ENCODE data around the gene SLC25A38. TPM values are rescaled to one million over a fixed set of nuclear protein-coding genes. Genes with fewer than 3 reads are reported as not detected.
A peak's percentile ranks its signal among the peaks of the same experiment; 100 is the strongest.

The SLC25A38 gene
- total and polyA plus RNA-seq, 9 of the 15 experiments (the other 6 are each of a cell fraction or from before 2014, with no cell fraction given), result 13.5 to 51.1 (median 30.6) TPM

- Histone ChIP-seq H3K4me2 (ENCODE audit: insufficient read depth, low read length) (no peak overlapping the region), H3K9me1 (ENCODE audit: control insufficient read depth, insufficient read depth, low read length) (no peaks in the 10 kb centered on the region), H3K27me3 (ENCODE audit: control insufficient read depth in 2 of 2, insufficient read depth in 2 of 2, low read length in 2 of 2) (peaks cover 33 to 41% of the 10 kb centered on the region in 2 experiments), H3K9ac (ENCODE audit: insufficient read depth in 1 of 2, low read depth in 2 of 2, low read length in 2 of 2) (no peak overlapping the region), H3K9me3 (replicated peaks; ENCODE audit: control insufficient read depth, insufficient read depth, low read depth, low read length) (no peaks in the 10 kb centered on the region), H3K4me1 (replicated peaks in 1 of 2; ENCODE audit: control insufficient read depth in 2 of 2, insufficient read depth in 2 of 2, low read length in 2 of 2) (peaks cover 0 to 3% of the 10 kb centered on the region in 2 experiments; a peak in 2 of 5 replicates), H4K20me1 (replicated peaks; ENCODE audit: control insufficient read depth, insufficient read depth, low read length) (no peaks in the 10 kb centered on the region), H3K79me2 (ENCODE audit: control insufficient read depth, insufficient read depth, low read length) (no peaks in the 10 kb centered on the region), H3K27ac (ENCODE audit: extremely low read depth, low read depth, low read length) (no peak overlapping the region), H3K36me3 (ENCODE audit: control insufficient read depth, insufficient read depth, low read length) (no peaks in the 10 kb centered on the region), H2AFZ (ENCODE audit: low read depth, low read length) (no peak overlapping the region), H3K4me3 (no peak overlapping the region)
- POLR2A ChIA-PET, result interaction anchor here (0.5 kb wide), 1 partner anchor 202 kb away, joined by 3 read pairs; no protein-coding TSS in a partner anchor
- in situ Hi-C loops (cut with MboI) (no loop called here), intact Hi-C loops (cut with micrococcal nuclease) (loop anchor here (5.0 kb wide), 2 partner anchors 170 to 250 kb away; no protein-coding TSS in a partner anchor)
- CTCF ChIA-PET (ENCODE audit: low intra/inter-chr PET ratio), result interaction anchor here (0.8 to 2.0 kb wide), 3 partner anchors 85 to 251 kb away, joined by 3 to 10 read pairs (median 3); no protein-coding TSS in a partner anchor
- ATAC-seq, result no peak
- no TSS peak for BruUV-seq (replicated peaks)
- DNase-seq (ENCODE audit: extremely low read depth in 1 of 4, low spot score in 3 of 4), result peak in 1 of 4 experiments; percentile 1
- WGBS (ENCODE audit: insufficient coverage, low coverage, missing lambda C conversion rate), result 5% methylated on average over 5 of the region's 5 CpGs
- FAIRE-seq, result no peak
- TF ChIP-seq LARP7 (IDR thresholded peaks at IDR 0.05) (no peak), SUPT5H (IDR thresholded peaks at IDR 0.05) (no peak), BRF1 (IDR thresholded peaks at IDR 0.05; ENCODE audit: borderline replicate concordance, extremely low read depth, insufficient read length) (no peak), NFE2 (IDR thresholded peaks at IDR 0.05; ENCODE audit: low read depth) (no peak), ZNF76 (CRISPR knock-in tag; IDR thresholded peaks at IDR 0.05; ENCODE audit: borderline replicate concordance) (no peak), GTF2B (IDR thresholded peaks at IDR 0.05; ENCODE audit: extremely low read depth, insufficient read length) (no peak), SAFB2 (IDR thresholded peaks at IDR 0.05; ENCODE audit: borderline replicate concordance, low read depth, low read length, severe bottlenecking) (no peak), FOSL1 (tag; conservative IDR thresholded peaks at IDR 0.05) (no peak), CBFB (CRISPR knock-in tag; IDR thresholded peaks at IDR 0.05) (no peak), CBX3 (IDR thresholded peaks at IDR 0.05; ENCODE audit: borderline replicate concordance in 1 of 2, low read length in 2 of 2) (no peak)
- TF ChIP-seq, protein P1, sequence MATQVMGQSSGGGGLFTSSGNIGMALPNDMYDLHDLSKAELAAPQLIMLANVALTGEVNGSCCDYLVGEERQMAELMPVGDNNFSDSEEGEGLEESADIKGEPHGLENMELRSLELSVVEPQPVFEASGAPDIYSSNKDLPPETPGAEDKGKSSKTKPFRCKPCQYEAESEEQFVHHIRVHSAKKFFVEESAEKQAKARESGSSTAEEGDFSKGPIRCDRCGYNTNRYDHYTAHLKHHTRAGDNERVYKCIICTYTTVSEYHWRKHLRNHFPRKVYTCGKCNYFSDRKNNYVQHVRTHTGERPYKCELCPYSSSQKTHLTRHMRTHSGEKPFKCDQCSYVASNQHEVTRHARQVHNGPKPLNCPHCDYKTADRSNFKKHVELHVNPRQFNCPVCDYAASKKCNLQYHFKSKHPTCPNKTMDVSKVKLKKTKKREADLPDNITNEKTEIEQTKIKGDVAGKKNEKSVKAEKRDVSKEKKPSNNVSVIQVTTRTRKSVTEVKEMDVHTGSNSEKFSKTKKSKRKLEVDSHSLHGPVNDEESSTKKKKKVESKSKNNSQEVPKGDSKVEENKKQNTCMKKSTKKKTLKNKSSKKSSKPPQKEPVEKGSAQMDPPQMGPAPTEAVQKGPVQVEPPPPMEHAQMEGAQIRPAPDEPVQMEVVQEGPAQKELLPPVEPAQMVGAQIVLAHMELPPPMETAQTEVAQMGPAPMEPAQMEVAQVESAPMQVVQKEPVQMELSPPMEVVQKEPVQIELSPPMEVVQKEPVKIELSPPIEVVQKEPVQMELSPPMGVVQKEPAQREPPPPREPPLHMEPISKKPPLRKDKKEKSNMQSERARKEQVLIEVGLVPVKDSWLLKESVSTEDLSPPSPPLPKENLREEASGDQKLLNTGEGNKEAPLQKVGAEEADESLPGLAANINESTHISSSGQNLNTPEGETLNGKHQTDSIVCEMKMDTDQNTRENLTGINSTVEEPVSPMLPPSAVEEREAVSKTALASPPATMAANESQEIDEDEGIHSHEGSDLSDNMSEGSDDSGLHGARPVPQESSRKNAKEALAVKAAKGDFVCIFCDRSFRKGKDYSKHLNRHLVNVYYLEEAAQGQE (IDR thresholded peaks at IDR 0.05; ENCODE audit: borderline replicate concordance), result no peak
- TF ChIP-seq, protein P1 (CRISPR knock-in tag; IDR thresholded peaks at IDR 0.05; ENCODE audit: low read depth), result no peak
- TF ChIP-seq, protein P2, sequence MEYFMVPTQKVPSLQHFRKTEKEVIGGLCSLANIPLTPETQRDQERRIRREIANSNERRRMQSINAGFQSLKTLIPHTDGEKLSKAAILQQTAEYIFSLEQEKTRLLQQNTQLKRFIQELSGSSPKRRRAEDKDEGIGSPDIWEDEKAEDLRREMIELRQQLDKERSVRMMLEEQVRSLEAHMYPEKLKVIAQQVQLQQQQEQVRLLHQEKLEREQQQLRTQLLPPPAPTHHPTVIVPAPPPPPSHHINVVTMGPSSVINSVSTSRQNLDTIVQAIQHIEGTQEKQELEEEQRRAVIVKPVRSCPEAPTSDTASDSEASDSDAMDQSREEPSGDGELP (CRISPR knock-in tag; IDR thresholded peaks at IDR 0.05; ENCODE audit: borderline replicate concordance), result no peak
Measured at GRCh38 chr3:39376959-39377634, 6.1 kb upstream of the SLC25A38 start.

Data from K562 (cell line).